ENCODE measurements around the gene VAPB. TPM values are rescaled to one million over a fixed set of nuclear protein-coding genes. Genes with fewer than 3 reads are reported as not detected.
"Not testable (repeated sequence)": the region's sequence is repeated elsewhere in the genome, so short reads cannot be mapped to it uniquely, and the experiment has no call there.

VAPB gene
- total RNA-seq, 3 donors from 2014 or later (not counting 1 experiment from before 2014, with no cell fraction given), result 20.3 to 23.1 (median 21.3) TPM

DNA sequence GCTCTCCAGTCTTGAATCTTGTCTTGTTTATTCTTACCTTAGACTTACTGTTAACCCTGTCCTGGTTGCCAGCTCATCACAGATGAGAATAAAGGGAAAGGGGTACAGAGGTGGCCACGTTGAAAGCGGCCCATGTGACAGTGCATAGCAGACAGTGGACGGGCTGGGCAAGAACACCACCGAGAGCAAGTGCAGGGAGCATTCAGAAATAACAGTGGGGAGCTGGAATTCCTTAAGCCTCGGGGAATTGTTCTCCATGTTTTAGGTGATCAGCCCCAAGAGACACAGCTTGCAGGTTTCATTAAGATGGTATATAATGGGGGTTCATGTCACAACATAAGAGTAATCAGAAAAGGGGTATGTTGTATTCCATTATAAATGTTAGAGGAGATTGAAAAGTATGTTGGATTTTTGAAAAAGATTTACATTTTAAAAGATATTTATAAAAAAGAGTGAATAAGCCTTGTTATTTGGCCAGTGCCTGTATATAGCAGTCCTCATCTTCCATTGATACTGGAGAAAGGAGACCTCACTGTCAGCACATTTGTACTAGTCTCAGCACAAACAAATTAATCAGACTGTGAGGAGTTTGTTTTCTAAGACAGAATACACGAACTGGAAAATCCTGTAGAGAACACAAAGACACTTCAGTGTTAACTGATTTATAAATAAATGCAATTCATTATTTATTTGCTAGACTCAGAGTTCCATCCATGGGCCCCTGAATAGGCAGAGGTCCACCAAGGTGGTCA, 35.4 kb downstream of the VAPB start:
- ATAC-seq (no peak), DNase-seq (no peak)
- Mint-ChIP-seq H3K36me3 (no peaks in the 10 kb centered on the region), H3K9me3 (no peaks in the 10 kb centered on the region), H3K27me3 (ENCODE audit: low read depth in 2 of 2) (no peaks in the 10 kb centered on the region), H3K4me3 (no peak overlapping the region), H3K4me1 (peaks cover 12 to 23% of the 10 kb centered on the region in 2 donors), H3K27ac (peak overlapping the region in 1 of 2 donors; percentile 28)
- WGBS (ENCODE audit: insufficient coverage), result 97% methylated on average over 6 of the region's 6 CpGs
- Histone ChIP-seq H3K36me3 (ENCODE audit: control insufficient read depth, insufficient read depth, low read length) (peaks cover 22% of the 10 kb centered on the region), H3K4me1 (ENCODE audit: control insufficient read depth, insufficient read depth, low read length) (no peaks in the 10 kb centered on the region), H3K27me3 (ENCODE audit: control insufficient read depth, insufficient read depth, low read length) (no peaks in the 10 kb centered on the region), H3K9me3 (ENCODE audit: control insufficient read depth, insufficient read depth, low read length) (no peaks in the 10 kb centered on the region), H3K27ac (ENCODE audit: low read length) (no peak overlapping the region), H3K4me3 (ENCODE audit: low read length) (no peak overlapping the region)
- intact Hi-C loops (cut with micrococcal nuclease), result no loop called here
- TF ChIP-seq, protein P1, sequence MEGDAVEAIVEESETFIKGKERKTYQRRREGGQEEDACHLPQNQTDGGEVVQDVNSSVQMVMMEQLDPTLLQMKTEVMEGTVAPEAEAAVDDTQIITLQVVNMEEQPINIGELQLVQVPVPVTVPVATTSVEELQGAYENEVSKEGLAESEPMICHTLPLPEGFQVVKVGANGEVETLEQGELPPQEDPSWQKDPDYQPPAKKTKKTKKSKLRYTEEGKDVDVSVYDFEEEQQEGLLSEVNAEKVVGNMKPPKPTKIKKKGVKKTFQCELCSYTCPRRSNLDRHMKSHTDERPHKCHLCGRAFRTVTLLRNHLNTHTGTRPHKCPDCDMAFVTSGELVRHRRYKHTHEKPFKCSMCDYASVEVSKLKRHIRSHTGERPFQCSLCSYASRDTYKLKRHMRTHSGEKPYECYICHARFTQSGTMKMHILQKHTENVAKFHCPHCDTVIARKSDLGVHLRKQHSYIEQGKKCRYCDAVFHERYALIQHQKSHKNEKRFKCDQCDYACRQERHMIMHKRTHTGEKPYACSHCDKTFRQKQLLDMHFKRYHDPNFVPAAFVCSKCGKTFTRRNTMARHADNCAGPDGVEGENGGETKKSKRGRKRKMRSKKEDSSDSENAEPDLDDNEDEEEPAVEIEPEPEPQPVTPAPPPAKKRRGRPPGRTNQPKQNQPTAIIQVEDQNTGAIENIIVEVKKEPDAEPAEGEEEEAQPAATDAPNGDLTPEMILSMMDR (IDR thresholded peaks at IDR 0.05), result no peak

GRCh38 chr20:58427571-58427970, 38.5 kb downstream of the VAPB start:
- H3K9me3 ChIP-seq (ENCODE audit: control insufficient read depth, insufficient read depth, low read length); H3K36me3 Mint-ChIP-seq; H3K27ac ChIP-seq (ENCODE audit: low read length); H3K27me3 Mint-ChIP-seq (ENCODE audit: low read depth in 2 of 2); H3K27me3 ChIP-seq (ENCODE audit: control insufficient read depth, insufficient read depth, low read length); H3K4me3 Mint-ChIP-seq; ATAC-seq; intact Hi-C loops (cut with micrococcal nuclease); H3K4me1 ChIP-seq (ENCODE audit: control insufficient read depth, insufficient read depth, low read length); H3K27ac Mint-ChIP-seq; DNase-seq; H3K9me3 Mint-ChIP-seq; H3K4me3 ChIP-seq (ENCODE audit: low read length): not testable (repeated sequence)
- H3K4me1 Mint-ChIP-seq, result peaks cover 17 to 27% of the 10 kb centered on the region in 2 donors
- 100% methylated on average over 3 of the region's 3 CpGs for WGBS (ENCODE audit: insufficient coverage)
- peaks cover 10% of the 10 kb centered on the region for H3K36me3 ChIP-seq (ENCODE audit: control insufficient read depth, insufficient read depth, low read length)

GRCh38 chr20:58428364-58428763, 39.3 kb downstream of the VAPB start:
- no peaks in the 10 kb centered on the region for H3K4me1 ChIP-seq (ENCODE audit: control insufficient read depth, insufficient read depth, low read length)
- H3K27me3 Mint-ChIP-seq (ENCODE audit: low read depth in 2 of 2), result no peaks in the 10 kb centered on the region
- no peaks in the 10 kb centered on the region for H3K9me3 Mint-ChIP-seq
- intact Hi-C loops (cut with micrococcal nuclease), result no loop called here
- no peaks in the 10 kb centered on the region for H3K36me3 Mint-ChIP-seq
- no peak overlapping the region for H3K27ac Mint-ChIP-seq
- peaks cover 25 to 35% of the 10 kb centered on the region in 2 donors for H3K4me1 Mint-ChIP-seq
- ATAC-seq (no peak), DNase-seq (no peak)
- no peaks in the 10 kb centered on the region for H3K9me3 ChIP-seq (ENCODE audit: control insufficient read depth, insufficient read depth, low read length)
- H3K36me3 ChIP-seq (ENCODE audit: control insufficient read depth, insufficient read depth, low read length), result peaks cover 6% of the 10 kb centered on the region
- H3K4me3 Mint-ChIP-seq, result no peak overlapping the region
- no peaks in the 10 kb centered on the region for H3K27me3 ChIP-seq (ENCODE audit: control insufficient read depth, insufficient read depth, low read length)
- TF ChIP-seq, protein P1 (IDR thresholded peaks at IDR 0.05), result no peak
- WGBS (ENCODE audit: insufficient coverage), result 95% methylated on average over 2 of the region's 2 CpGs
- no peak overlapping the region for H3K27ac ChIP-seq (ENCODE audit: low read length)
- no peak overlapping the region for H3K4me3 ChIP-seq (ENCODE audit: low read length)

- no peaks in the 10 kb centered on the region for H3K9me3 ChIP-seq (ENCODE audit: control insufficient read depth, insufficient read depth, low read length)
- ATAC-seq (no peak), DNase-seq (no peak)
- peaks cover 5% of the 10 kb centered on the region for H3K36me3 ChIP-seq (ENCODE audit: control insufficient read depth, insufficient read depth, low read length)
- intact Hi-C loops (cut with micrococcal nuclease), result no loop called here
- no peak overlapping the region for H3K27ac ChIP-seq (ENCODE audit: low read length)
- Mint-ChIP-seq H3K9me3 (no peaks in the 10 kb centered on the region), H3K4me3 (no peak overlapping the region), H3K4me1 (peaks cover 31 to 38% of the 10 kb centered on the region in 2 donors), H3K27ac (no peak overlapping the region), H3K27me3 (ENCODE audit: low read depth in 2 of 2) (no peaks in the 10 kb centered on the region), H3K36me3 (no peaks in the 10 kb centered on the region)
- H3K4me3 ChIP-seq (ENCODE audit: low read length), result no peak overlapping the region
- TF ChIP-seq, protein P1 (IDR thresholded peaks at IDR 0.05), result no peak
- no peaks in the 10 kb centered on the region for H3K4me1 ChIP-seq (ENCODE audit: control insufficient read depth, insufficient read depth, low read length)
- WGBS (ENCODE audit: insufficient coverage), result 98% methylated on average over 7 of the region's 7 CpGs
- H3K27me3 ChIP-seq (ENCODE audit: control insufficient read depth, insufficient read depth, low read length), result no peaks in the 10 kb centered on the region
Measured at GRCh38 chr20:58429303-58429702, 40.3 kb downstream of the VAPB start.

Data from natural killer cell (primary cell).